HepG2 (cell line): ENCODE results near the gene ESYT1.

Experiments
- CERS6 ChIP-seq: sonication (generic); formaldehyde crosslinking; IDR thresholded peaks from 2 replicates; pipeline ENCODE4 v1.5.0; 2020; ENCODE audit warnings: missing genetic modification reagents
- FOXM1 ChIP-seq: sonication (generic); formaldehyde crosslinking; IDR thresholded peaks from 2 replicates; pipeline ENCODE4 v1.5.0; 2020; ENCODE audit warnings: missing genetic modification reagents
- HNF4A ChIP-seq: sonication (generic); formaldehyde crosslinking; IDR thresholded peaks from 2 replicates; pipeline ENCODE4 v1.4.0; 2020; ENCODE audit warnings: missing genetic modification reagents
- MED1 ChIP-seq: sonication (generic); formaldehyde crosslinking; IDR thresholded peaks from 2 replicates; pipeline ENCODE4 v1.4.0; 2020; ENCODE audit warnings: missing genetic modification reagents
- POLR2A ChIP-seq, 2 experiments: IDR thresholded peaks; 2 replicates each; pipeline ENCODE4 v1.6.1; 2011; ENCODE audit warnings: low read depth in 2 of 2, low read length in 2 of 2, mild to moderate bottlenecking in 1 of 2, moderate library complexity in 1 of 2; ENCODE audit not compliant: insufficient read depth in 1 of 2
- PRDM4 ChIP-seq: sonication (generic); formaldehyde crosslinking; IDR thresholded peaks from 2 replicates; pipeline ENCODE4 v1.9.0; 2021; ENCODE audit warnings: missing genetic modification reagents, borderline replicate concordance
- USF2 ChIP-seq, 2 experiments: sonication (generic) in 1 of 2; formaldehyde crosslinking in 1 of 2; IDR thresholded peaks; 2 replicates each; pipeline versions ENCODE4 v1.5.1 to v1.6.1; 2011 to 2020; ENCODE audit warnings: borderline replicate concordance in 1 of 2, low read depth in 1 of 2, low read length in 1 of 2, mild to moderate bottlenecking in 1 of 2, missing genetic modification reagents in 1 of 2, moderate library complexity in 1 of 2

- no peak for TF ChIP-seq FOXM1 (CRISPR knock-in tag)
- no peak for TF ChIP-seq PRDM4
- no peak for TF ChIP-seq POLR2A (IDR thresholded peaks at IDR 0.05; ENCODE audit: insufficient read depth in 1 of 2, low read depth in 2 of 2, low read length in 2 of 2)
- TF ChIP-seq CERS6 (CRISPR knock-in tag), result no peak
- no peak for TF ChIP-seq HNF4A (CRISPR knock-in tag)
- no peak for TF ChIP-seq MED1 (CRISPR knock-in tag)
- TF ChIP-seq USF2 (IDR thresholded peaks at IDR 0.05; ENCODE audit: low read depth, low read length), result no peak
- no peak for TF ChIP-seq USF2 (CRISPR knock-in tag; IDR thresholded peaks at IDR 0.05; ENCODE audit: borderline replicate concordance)
These were observed 6.7 kb upstream of the ESYT1 start for GRCh38 chr12:56121204-56121870.
